HCT116 (cell line): Measurements from ENCODE around the gene DNM1. TPM values are rescaled to one million over a fixed set of nuclear protein-coding genes. Genes with fewer than 3 reads are reported as not detected.

Experiments used
- ATAC-seq: fragments of 200-7000 bp; cut with Tn5 transposase; 2 replicates; pipeline ENCODE4 v1.9.1; 2020; ENCODE audit warnings: mild to moderate bottlenecking, moderate library complexity
- BruUV-seq: library from RNA; stranded (reverse); fragments of 400-500 nt; replicated peaks from 2 replicates; lab custom pipeline; 2021; lab: Mats Ljungman, UMichigan
- CTCF ChIA-PET: fragments of 300-600 bp; sonication (Branson Sonifier 250); formaldehyde crosslinking; loops from one replicate; lab custom pipeline; 2021; ENCODE audit warnings: antibody characterized with exemption; lab: Charles Lee
- POLR2A ChIA-PET: fragments of 300-600, 350-600 bp; sonication (Branson Sonifier 250); formaldehyde crosslinking; loops from one replicate; lab custom pipeline; 2021; ENCODE audit warnings: antibody characterized with exemption; lab: Charles Lee
- RAD21 ChIA-PET, 2 experiments: fragments of 300-600 bp; sonication (Branson Sonifier 250); formaldehyde crosslinking; loops; one replicate each; lab custom pipeline; 2023; ENCODE audit warnings: low total read pairs in 2 of 2; ENCODE audit not compliant: uncharacterized antibody in 2 of 2, unreplicated experiment in 2 of 2, low non-redundant PET in 1 of 2; lab: Charles Lee
- DNase-seq: peaks from one replicate; pipeline ENCODE4 v3.0.0-alpha.2; 2010; ENCODE audit warnings: low read depth, low spot score
- H2AFZ ChIP-seq: fragments of 200-600 bp; shearing (Covaris generic), sonication (generic); 2 replicates; pipeline ENCODE4 v1.6.1; 2017; ENCODE audit warnings: low read depth, mixed run types, mixed read lengths, antibody characterized with exemption, low read length; ENCODE audit not compliant: poor library complexity, severe bottlenecking
- H3K27ac ChIP-seq: 2 replicates; pipeline ENCODE4 v1.5.1; 2012; ENCODE audit warnings: low read depth, low read length
- H3K27me3 ChIP-seq: fragments of 200-600 bp; sonication (generic); 2 replicates; pipeline ENCODE4 v1.6.1; 2016; ENCODE audit warnings: mixed run types, low read length, mixed read lengths; ENCODE audit not compliant: insufficient read depth
- H3K36me3 ChIP-seq, 2 experiments: fragments of 200-500 bp in 1 of 2; fragments of 200-600 bp in 1 of 2; sonication (Bioruptor generic) in 1 of 2; sonication (generic) in 1 of 2; 2 replicates each; pipeline versions ENCODE4 v1.5.1 to v1.6.1; 2014 to 2016; ENCODE audit warnings: low read length in 2 of 2, inconsistent platforms in 1 of 2, mixed read lengths in 1 of 2, mixed run types in 1 of 2; ENCODE audit not compliant: insufficient read depth in 2 of 2, control insufficient read depth in 1 of 2
- H3K4me1 ChIP-seq, 2 experiments: fragments of 200-600 bp in 1 of 2; sonication (generic) in 1 of 2; 2 replicates each; pipeline versions ENCODE4 v1.5.1 to v1.6.1; 2012 to 2017; ENCODE audit warnings: low read length in 2 of 2, inconsistent platforms in 1 of 2, mild to moderate bottlenecking in 1 of 2, mixed read lengths in 1 of 2, mixed run types in 1 of 2, moderate library complexity in 1 of 2; ENCODE audit not compliant: insufficient read depth in 2 of 2, control insufficient read depth in 1 of 2
- H3K4me2 ChIP-seq: fragments of 200-600 bp; sonication (generic); 2 replicates; pipeline ENCODE4 v1.6.1; 2017; ENCODE audit warnings: mixed run types, low read length, mixed read lengths
- H3K4me3 ChIP-seq, 2 experiments: fragments of 200-600 bp in 1 of 2; sonication (generic) in 1 of 2; replicated peaks in 1 of 2; 2 replicates each; pipeline ENCODE4 v1.5.1; 2011 to 2016; ENCODE audit warnings: low read length in 2 of 2, control low read depth in 1 of 2, low read depth in 1 of 2, mild to moderate bottlenecking in 1 of 2, mixed read lengths in 1 of 2, mixed run types in 1 of 2
- H3K79me2 ChIP-seq: fragments of 200-600 bp; sonication (generic); 2 replicates; pipeline ENCODE4 v1.6.1; 2017; ENCODE audit warnings: mild to moderate bottlenecking, mixed run types, low read length, moderate library complexity, mixed read lengths; ENCODE audit not compliant: insufficient read depth
- H3K9ac ChIP-seq: fragments of 200-600 bp; sonication (generic); 2 replicates; pipeline ENCODE4 v1.6.1; 2016; ENCODE audit warnings: low read length, mixed read lengths
- H3K9me2 ChIP-seq: fragments of 200-600 bp; sonication (generic), shearing (Covaris generic); 2 replicates; pipeline ENCODE4 v1.6.1; 2017; ENCODE audit warnings: mixed run types, mild to moderate bottlenecking, moderate library complexity; ENCODE audit not compliant: insufficient read depth
- H3K9me3 ChIP-seq, 2 experiments: fragments of 200-500 bp in 1 of 2; fragments of 200-600 bp in 1 of 2; sonication (Bioruptor generic) in 1 of 2; sonication (generic) in 1 of 2; 2 replicates each; pipeline ENCODE4 v1.6.1; 2014 to 2017; ENCODE audit warnings: low read length in 2 of 2, mixed read lengths in 2 of 2, inconsistent platforms in 1 of 2, low read depth in 1 of 2, mild to moderate bottlenecking in 1 of 2, mixed run types in 1 of 2, moderate library complexity in 1 of 2; ENCODE audit not compliant: control insufficient read depth in 1 of 2, insufficient read depth in 1 of 2
- H4K20me1 ChIP-seq: fragments of 200-600 bp; sonication (generic), shearing (Covaris generic); 2 replicates; pipeline ENCODE4 v1.6.1; 2017; ENCODE audit warnings: mixed run types, mild to moderate bottlenecking, moderate library complexity; ENCODE audit not compliant: insufficient read depth
- CBX3 ChIP-seq: IDR thresholded peaks from 2 replicates; pipeline ENCODE4 v1.6.1; 2012; ENCODE audit warnings: low read depth
- EGR1 ChIP-seq: IDR thresholded peaks from 2 replicates; pipeline ENCODE4 v1.6.1; 2012; ENCODE audit warnings: low read depth
- ELF1 ChIP-seq: IDR thresholded peaks from 2 replicates; pipeline ENCODE4 v1.6.1; 2012; ENCODE audit warnings: low read depth, borderline replicate concordance
- EZH2 ChIP-seq: fragments of 200-600 bp; sonication (generic); IDR thresholded peaks from 2 replicates; pipeline ENCODE4 v1.6.1; 2017; ENCODE audit warnings: antibody characterized with exemption, mixed run types
- EZH2phosphoT487 ChIP-seq: fragments of 200-600 bp; IDR thresholded peaks from 2 replicates; pipeline ENCODE4 v1.6.1; 2018; ENCODE audit warnings: antibody characterized with exemption, borderline replicate concordance
- FOSL1 ChIP-seq: IDR thresholded peaks from 2 replicates; pipeline ENCODE4 v1.6.1; 2012; ENCODE audit warnings: low read depth
- RAD21 ChIP-seq: IDR thresholded peaks from 2 replicates; pipeline ENCODE4 v1.6.1; 2012; ENCODE audit warnings: low read depth, mild to moderate bottlenecking
- SIN3A ChIP-seq: IDR thresholded peaks from 2 replicates; pipeline ENCODE4 v1.6.1; 2012; ENCODE audit warnings: low read depth
- TCF7L2 ChIP-seq: IDR thresholded peaks from 2 replicates; pipeline ENCODE4 v1.7.0; 2011; ENCODE audit warnings: borderline replicate concordance, inconsistent platforms; ENCODE audit not compliant: insufficient read depth, insufficient read length; ENCODE audit errors: extremely low read depth
- YY1 ChIP-seq: IDR thresholded peaks from 2 replicates; pipeline ENCODE4 v1.6.1; 2011; ENCODE audit warnings: low read length, low read depth, moderate library complexity, mild to moderate bottlenecking; ENCODE audit not compliant: insufficient replicate concordance; ENCODE audit errors: extremely low read depth
- ZFX ChIP-seq: fragments of 450-650 bp; IDR thresholded peaks from 2 replicates; pipeline ENCODE4 v1.6.1; 2017
- intact Hi-C: fragments of 100-400 bp; cut with micrococcal nuclease; formaldehyde crosslinking; loops from 2 replicates; pipeline ENCODE4 v1.10.0; 2022
- total RNA-seq: library from RNA; stranded (reverse); gene quantifications from one replicate; pipeline ENCODE4 v1.2.1, GENCODE V29; 2021; ENCODE audit not compliant: unreplicated experiment
- TF ChIP-seq, protein P1 (sequence below): IDR thresholded peaks from 2 replicates; pipeline ENCODE4 v1.6.1; 2012
- TF ChIP-seq, protein P2 (sequence below): IDR thresholded peaks from 2 replicates; pipeline ENCODE4 v1.6.1; 2012; ENCODE audit warnings: low read depth
- TF ChIP-seq, protein P3 (sequence below), 3 experiments: fragments of 200-600 bp in 1 of 3; sonication (generic) in 1 of 3; IDR thresholded peaks in 2 of 3; conservative IDR thresholded peaks in 1 of 3; 2 replicates each; pipeline ENCODE4 v1.5.1; 2012 to 2017; ENCODE audit warnings: low read depth in 2 of 3, low read length in 2 of 3, antibody characterized with exemption in 1 of 3, borderline replicate concordance in 1 of 3, control low read depth in 1 of 3, mild to moderate bottlenecking in 1 of 3, mixed read lengths in 1 of 3, mixed run types in 1 of 3, moderate library complexity in 1 of 3; ENCODE audit not compliant: insufficient read depth in 1 of 3

DNM1 gene
- total RNA-seq, 1 experiment from 2014 or later = 12.0 TPM

DNA sequence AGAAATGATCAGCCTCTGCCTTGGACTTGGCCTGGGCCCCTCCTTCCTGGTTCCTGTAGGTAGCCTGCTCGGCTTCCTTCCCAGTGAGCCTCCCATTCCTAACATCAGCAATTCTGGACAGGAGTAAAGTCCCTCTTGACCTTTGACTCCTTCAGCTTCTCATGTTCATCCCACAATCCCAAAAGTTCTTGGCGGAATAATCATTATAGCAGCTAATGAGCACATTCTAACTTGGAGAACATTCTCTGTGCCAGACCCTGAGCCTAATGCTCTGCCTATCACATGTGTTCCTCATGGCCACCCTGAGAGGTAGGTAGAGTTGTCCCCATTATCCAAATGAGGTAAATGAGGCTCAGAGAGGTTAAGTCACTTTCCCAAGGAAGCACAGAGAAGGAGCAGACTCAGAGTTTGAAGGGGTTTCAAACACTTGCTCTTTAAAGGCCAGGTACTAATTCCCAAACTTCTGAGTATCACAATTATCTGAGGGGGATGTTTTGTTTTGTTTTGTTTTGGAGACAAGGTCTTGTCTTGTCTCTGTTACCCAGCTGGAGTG, 94.1 kb downstream of the DNM1 start:
- no peak for ATAC-seq
- no TSS peak for BruUV-seq
- Histone ChIP-seq H3K27me3 (no peaks in the 10 kb centered on the region), H3K9ac (no peak overlapping the region), H4K20me1 (no peaks in the 10 kb centered on the region), H3K9me3 (no peaks in the 10 kb centered on the region), H3K4me2 (no peak overlapping the region), H3K27ac (no peak overlapping the region), H3K79me2 (no peaks in the 10 kb centered on the region), H3K9me2 (no peaks in the 10 kb centered on the region), H2AFZ (no peak overlapping the region), H3K36me3 (no peaks in the 10 kb centered on the region), H3K4me1 (peaks cover 5 to 29% of the 10 kb centered on the region in 2 experiments; a peak in 3 of 4 replicates), H3K4me3 (no peak overlapping the region)
- POLR2A ChIA-PET = interaction anchor here (2.2 kb wide), 1 partner anchor 44 kb away, joined by 9 read pairs; no protein-coding TSS in a partner anchor
- CTCF ChIA-PET = interaction anchor here (3.6 to 4.3 kb wide), 2 partner anchors 44 to 65 kb away, joined by 26 to 40 read pairs; no protein-coding TSS in a partner anchor
- no peak for TF ChIP-seq EZH2phosphoT487
- TF ChIP-seq EGR1 = no peak
- no peak for TF ChIP-seq CBX3
- no peak for TF ChIP-seq RAD21
- no peak for TF ChIP-seq SIN3A
- TF ChIP-seq, protein P1, sequence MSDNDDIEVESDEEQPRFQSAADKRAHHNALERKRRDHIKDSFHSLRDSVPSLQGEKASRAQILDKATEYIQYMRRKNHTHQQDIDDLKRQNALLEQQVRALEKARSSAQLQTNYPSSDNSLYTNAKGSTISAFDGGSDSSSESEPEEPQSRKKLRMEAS = no peak
- TF ChIP-seq ELF1 = no peak
- no peak for TF ChIP-seq EZH2
- TF ChIP-seq ZFX = no peak
- TF ChIP-seq YY1 = no peak
- TF ChIP-seq TCF7L2 = no peak
- TF ChIP-seq, protein P2, sequence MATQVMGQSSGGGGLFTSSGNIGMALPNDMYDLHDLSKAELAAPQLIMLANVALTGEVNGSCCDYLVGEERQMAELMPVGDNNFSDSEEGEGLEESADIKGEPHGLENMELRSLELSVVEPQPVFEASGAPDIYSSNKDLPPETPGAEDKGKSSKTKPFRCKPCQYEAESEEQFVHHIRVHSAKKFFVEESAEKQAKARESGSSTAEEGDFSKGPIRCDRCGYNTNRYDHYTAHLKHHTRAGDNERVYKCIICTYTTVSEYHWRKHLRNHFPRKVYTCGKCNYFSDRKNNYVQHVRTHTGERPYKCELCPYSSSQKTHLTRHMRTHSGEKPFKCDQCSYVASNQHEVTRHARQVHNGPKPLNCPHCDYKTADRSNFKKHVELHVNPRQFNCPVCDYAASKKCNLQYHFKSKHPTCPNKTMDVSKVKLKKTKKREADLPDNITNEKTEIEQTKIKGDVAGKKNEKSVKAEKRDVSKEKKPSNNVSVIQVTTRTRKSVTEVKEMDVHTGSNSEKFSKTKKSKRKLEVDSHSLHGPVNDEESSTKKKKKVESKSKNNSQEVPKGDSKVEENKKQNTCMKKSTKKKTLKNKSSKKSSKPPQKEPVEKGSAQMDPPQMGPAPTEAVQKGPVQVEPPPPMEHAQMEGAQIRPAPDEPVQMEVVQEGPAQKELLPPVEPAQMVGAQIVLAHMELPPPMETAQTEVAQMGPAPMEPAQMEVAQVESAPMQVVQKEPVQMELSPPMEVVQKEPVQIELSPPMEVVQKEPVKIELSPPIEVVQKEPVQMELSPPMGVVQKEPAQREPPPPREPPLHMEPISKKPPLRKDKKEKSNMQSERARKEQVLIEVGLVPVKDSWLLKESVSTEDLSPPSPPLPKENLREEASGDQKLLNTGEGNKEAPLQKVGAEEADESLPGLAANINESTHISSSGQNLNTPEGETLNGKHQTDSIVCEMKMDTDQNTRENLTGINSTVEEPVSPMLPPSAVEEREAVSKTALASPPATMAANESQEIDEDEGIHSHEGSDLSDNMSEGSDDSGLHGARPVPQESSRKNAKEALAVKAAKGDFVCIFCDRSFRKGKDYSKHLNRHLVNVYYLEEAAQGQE = no peak
- no peak for TF ChIP-seq FOSL1
- TF ChIP-seq, protein P3, sequence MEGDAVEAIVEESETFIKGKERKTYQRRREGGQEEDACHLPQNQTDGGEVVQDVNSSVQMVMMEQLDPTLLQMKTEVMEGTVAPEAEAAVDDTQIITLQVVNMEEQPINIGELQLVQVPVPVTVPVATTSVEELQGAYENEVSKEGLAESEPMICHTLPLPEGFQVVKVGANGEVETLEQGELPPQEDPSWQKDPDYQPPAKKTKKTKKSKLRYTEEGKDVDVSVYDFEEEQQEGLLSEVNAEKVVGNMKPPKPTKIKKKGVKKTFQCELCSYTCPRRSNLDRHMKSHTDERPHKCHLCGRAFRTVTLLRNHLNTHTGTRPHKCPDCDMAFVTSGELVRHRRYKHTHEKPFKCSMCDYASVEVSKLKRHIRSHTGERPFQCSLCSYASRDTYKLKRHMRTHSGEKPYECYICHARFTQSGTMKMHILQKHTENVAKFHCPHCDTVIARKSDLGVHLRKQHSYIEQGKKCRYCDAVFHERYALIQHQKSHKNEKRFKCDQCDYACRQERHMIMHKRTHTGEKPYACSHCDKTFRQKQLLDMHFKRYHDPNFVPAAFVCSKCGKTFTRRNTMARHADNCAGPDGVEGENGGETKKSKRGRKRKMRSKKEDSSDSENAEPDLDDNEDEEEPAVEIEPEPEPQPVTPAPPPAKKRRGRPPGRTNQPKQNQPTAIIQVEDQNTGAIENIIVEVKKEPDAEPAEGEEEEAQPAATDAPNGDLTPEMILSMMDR (IDR thresholded peaks at IDR 0.05 in 2 of 3, conservative IDR thresholded peaks at IDR 0.05 in 1 of 3; ENCODE audit: borderline replicate concordance in 1 of 3, insufficient read depth in 1 of 3, low read depth in 2 of 3, low read length in 2 of 3) = no peak
- RAD21 ChIA-PET = no interaction called here
- intact Hi-C loops = loop anchor here (5.0 to 10.0 kb wide), 2 partner anchors 258 to 340 kb away; partner anchors contain the start of gene SPTAN1
- no peak for DNase-seq
